KMS-11 (cell line): ENCODE measurements around the gene NIPSNAP2.

Experiments
- H2AFZ ChIP-seq: fragments of 200-600 bp; sonication (generic); 2 replicates; pipeline ENCODE4 v1.6.1; 2016; ENCODE audit warnings: antibody characterized with exemption, mixed run types, low read depth
- H3K27ac ChIP-seq: fragments of 200-600 bp; sonication (generic); 2 replicates; pipeline ENCODE4 v1.6.1; 2016; ENCODE audit warnings: mild to moderate bottlenecking, mixed run types
- H3K27me3 ChIP-seq: fragments of 200-600 bp; sonication (generic); 2 replicates; pipeline ENCODE4 v1.6.1; 2017; ENCODE audit warnings: mild to moderate bottlenecking, low read depth, mixed run types, moderate library complexity; ENCODE audit not compliant: insufficient read depth
- H3K36me3 ChIP-seq: fragments of 200-600 bp; sonication (generic); 2 replicates; pipeline ENCODE4 v1.6.1; 2017; ENCODE audit warnings: mild to moderate bottlenecking, mixed run types; ENCODE audit not compliant: insufficient read depth
- H3K4me1 ChIP-seq: fragments of 200-600 bp; sonication (generic); 2 replicates; pipeline ENCODE4 v1.6.1; 2016; ENCODE audit warnings: mild to moderate bottlenecking, low read depth, mixed run types; ENCODE audit not compliant: poor library complexity, severe bottlenecking
- H3K4me2 ChIP-seq: fragments of 200-600 bp; sonication (generic); 2 replicates; pipeline ENCODE4 v1.7.0; 2016; ENCODE audit warnings: mild to moderate bottlenecking, mixed run types
- H3K4me3 ChIP-seq: fragments of 200-600 bp; sonication (generic); IDR thresholded peaks from 2 replicates; pipeline ENCODE4 v1.6.1; 2017; ENCODE audit warnings: low read depth, low read length, mixed read lengths; ENCODE audit not compliant: insufficient read depth
- H3K79me2 ChIP-seq: fragments of 200-600 bp; sonication (generic); 2 replicates; pipeline ENCODE4 v1.6.1; 2016; ENCODE audit warnings: low read depth, mixed run types; ENCODE audit not compliant: insufficient read depth
- H3K9ac ChIP-seq: fragments of 200-600 bp; sonication (generic); 2 replicates; pipeline ENCODE4 v1.6.1; 2016; ENCODE audit warnings: mild to moderate bottlenecking, mixed run types
- H4K20me1 ChIP-seq: fragments of 200-600 bp; sonication (generic); 2 replicates; pipeline ENCODE4 v1.6.1; 2016; ENCODE audit warnings: mild to moderate bottlenecking, mixed run types; ENCODE audit not compliant: insufficient read depth
- CTCF ChIP-seq: fragments of 200-600 bp; sonication (generic); conservative IDR thresholded peaks from 2 replicates; pipeline ENCODE4 v1.6.1; 2017; ENCODE audit warnings: low read depth, mild to moderate bottlenecking, antibody characterized with exemption, low read length, moderate library complexity, mixed read lengths

NIPSNAP2 gene

DNA sequence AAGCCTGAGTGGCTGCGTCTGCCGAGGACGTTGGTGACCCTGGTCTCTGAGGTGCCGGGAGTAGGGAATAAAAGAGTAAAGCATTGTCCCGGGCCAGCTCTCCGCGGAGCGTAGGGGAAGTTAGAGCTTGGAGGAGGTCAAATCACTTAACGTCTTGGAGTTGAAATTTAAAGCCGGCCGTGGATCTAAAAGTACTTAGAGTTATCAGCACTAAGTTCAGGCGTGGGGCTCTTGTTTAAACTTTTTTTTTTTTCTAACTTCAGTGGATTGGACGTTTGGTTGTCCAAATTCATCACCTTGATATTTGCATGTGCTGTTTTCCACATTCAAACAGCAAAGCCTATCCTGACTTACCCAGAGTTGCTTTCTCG lies 700 bp downstream of the NIPSNAP2 start:
- H3K36me3 ChIP-seq, result no peaks in the 10 kb centered on the region
- H2AFZ ChIP-seq, result peak overlapping the region; percentile 63
- H3K9ac ChIP-seq, result peak overlapping the region; percentile 79
- no peak overlapping the region for H3K4me3 ChIP-seq
- no peaks in the 10 kb centered on the region for H4K20me1 ChIP-seq
- no peaks in the 10 kb centered on the region for H3K79me2 ChIP-seq
- H3K4me2 ChIP-seq, result peak overlapping the region; percentile 57
- H3K27ac ChIP-seq, result peak overlapping the region; percentile 35
- peaks cover 10% of the 10 kb centered on the region for H3K4me1 ChIP-seq
- no peaks in the 10 kb centered on the region for H3K27me3 ChIP-seq
- TF ChIP-seq CTCF, result no peak

DNA sequence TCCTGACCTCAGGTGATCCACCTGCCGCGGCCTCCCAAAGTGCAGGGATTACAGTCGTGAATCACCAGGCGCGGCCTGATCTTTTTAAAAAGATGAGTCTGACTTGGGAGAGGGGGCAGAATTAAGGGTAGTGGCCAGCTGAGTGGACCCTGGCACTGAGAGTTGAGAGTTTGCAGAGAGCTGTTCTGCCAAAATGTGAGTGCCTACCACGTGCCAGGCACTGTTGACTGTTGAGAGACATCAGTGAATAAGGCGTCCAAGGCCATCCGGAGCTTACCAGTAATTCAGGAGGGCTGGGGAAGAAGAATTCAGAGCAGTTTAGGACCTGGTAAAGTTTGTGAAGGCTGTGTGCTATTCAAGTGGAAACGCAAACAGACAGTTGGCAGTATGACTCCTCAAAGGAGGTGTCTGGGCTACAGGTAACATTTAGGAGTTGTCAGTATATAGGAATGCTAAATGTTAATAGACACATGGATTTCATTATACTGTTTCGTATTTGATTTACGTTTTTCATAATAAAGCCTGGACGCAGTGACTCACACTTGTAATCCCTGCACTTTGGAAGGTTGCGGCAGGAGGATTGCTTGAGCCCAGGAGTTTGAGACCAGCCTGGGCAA lies 1.5 kb downstream of the NIPSNAP2 start:
- H3K4me1 ChIP-seq, result peaks cover 10% of the 10 kb centered on the region
- H3K27me3 ChIP-seq, result no peaks in the 10 kb centered on the region
- H3K79me2 ChIP-seq, result no peaks in the 10 kb centered on the region
- no peak overlapping the region for H3K9ac ChIP-seq
- H3K4me3 ChIP-seq, result no peak overlapping the region
- H3K36me3 ChIP-seq, result no peaks in the 10 kb centered on the region
- H4K20me1 ChIP-seq, result no peaks in the 10 kb centered on the region
- H3K4me2 ChIP-seq, result no peak overlapping the region
- no peak overlapping the region for H3K27ac ChIP-seq
- TF ChIP-seq CTCF, result no peak
- no peak overlapping the region for H2AFZ ChIP-seq

GRCh38 chr7:55966851-55967250 lies 2.5 kb downstream of the NIPSNAP2 start:
- H2AFZ ChIP-seq, result no peak overlapping the region
- no peaks in the 10 kb centered on the region for H3K36me3 ChIP-seq
- TF ChIP-seq CTCF, result no peak
- H3K79me2 ChIP-seq, result 0 out of 2 replicates have a peak, but pooled peaks cover 1% of the 10 kb centered on the region
- H3K27me3 ChIP-seq, result no peaks in the 10 kb centered on the region
- no peaks in the 10 kb centered on the region for H4K20me1 ChIP-seq
- H3K9ac ChIP-seq, result no peak overlapping the region
- H3K4me2 ChIP-seq, result no peak overlapping the region
- H3K4me3 ChIP-seq, result no peak overlapping the region
- no peak overlapping the region for H3K27ac ChIP-seq
- peaks cover 10% of the 10 kb centered on the region for H3K4me1 ChIP-seq

GRCh38 chr7:55969391-55969790 lies 5.0 kb downstream of the NIPSNAP2 start:
- no peak overlapping the region for H2AFZ ChIP-seq
- H3K4me3 ChIP-seq, result no peak overlapping the region
- TF ChIP-seq CTCF, result no peak
- no peaks in the 10 kb centered on the region for H3K36me3 ChIP-seq
- H3K27ac ChIP-seq, result no peak overlapping the region
- no peak overlapping the region for H3K4me2 ChIP-seq
- no peaks in the 10 kb centered on the region for H4K20me1 ChIP-seq
- no peaks in the 10 kb centered on the region for H3K27me3 ChIP-seq
- H3K9ac ChIP-seq, result no peak overlapping the region
- H3K79me2 ChIP-seq, result 0 out of 2 replicates have a peak, but pooled peaks cover 3% of the 10 kb centered on the region
- H3K4me1 ChIP-seq, result peaks cover 5% of the 10 kb centered on the region
